Measurements from ENCODE around the gene ZNF382.

GRCh38 chr19:36652958-36653357 is 47.8 kb downstream of the ZNF382 start:
- TF ChIP-seq CTCF (IDR thresholded peaks at IDR 0.05) (no peak), POLR2A (IDR thresholded peaks at IDR 0.05) (no peak)
